Posterior cingulate gyrus (tissue), 11 donors: ENCODE results near the gene HDAC8.
"Not testable (repeated sequence)": the region's sequence is repeated elsewhere in the genome, so short reads cannot be mapped to it uniquely, and the experiment has no call there.

Source experiments
- DNase-seq, 10 donors: peaks; one replicate each; pipeline versions ENCODE4 v3.0.0 to v3.0.0-alpha.2; 2020 to 2021; ENCODE audit warnings: mixed read lengths in 3 of 10
- intact Hi-C: fragments of 100-400 bp; cut with DNase I; formaldehyde crosslinking; loops from one replicate; pipeline ENCODE4 v1.15.1; 2023

HDAC8 gene

DNA sequence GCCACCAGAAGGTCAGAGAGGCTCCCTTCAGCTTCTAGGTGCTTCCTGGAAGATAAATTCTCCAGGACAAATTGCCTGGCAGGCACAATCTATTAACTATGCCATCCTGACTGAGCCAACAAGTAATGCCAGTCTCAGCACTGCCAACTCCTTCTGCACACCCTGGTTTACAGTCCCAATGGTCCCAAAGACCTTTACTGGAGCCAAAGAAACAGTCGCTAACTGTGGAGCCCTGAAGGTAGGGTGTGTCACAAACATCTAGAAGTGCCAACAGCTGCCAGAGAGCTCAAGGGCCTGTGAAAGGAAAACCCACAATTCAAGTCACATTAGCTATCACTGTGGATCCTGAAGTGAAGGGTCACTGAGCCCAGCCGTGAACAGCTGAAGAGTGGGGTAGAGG lies 232.0 kb downstream of the HDAC8 start:
- no peak for DNase-seq
- intact Hi-C loops = no loop called here

- intact Hi-C loops = no loop called here
- peak in 8 of 10 donors; percentile 10 to 90 (median 36) for DNase-seq
Measured at GRCh38 chrX:72340041-72340440, 232.6 kb downstream of the HDAC8 start.

DNA sequence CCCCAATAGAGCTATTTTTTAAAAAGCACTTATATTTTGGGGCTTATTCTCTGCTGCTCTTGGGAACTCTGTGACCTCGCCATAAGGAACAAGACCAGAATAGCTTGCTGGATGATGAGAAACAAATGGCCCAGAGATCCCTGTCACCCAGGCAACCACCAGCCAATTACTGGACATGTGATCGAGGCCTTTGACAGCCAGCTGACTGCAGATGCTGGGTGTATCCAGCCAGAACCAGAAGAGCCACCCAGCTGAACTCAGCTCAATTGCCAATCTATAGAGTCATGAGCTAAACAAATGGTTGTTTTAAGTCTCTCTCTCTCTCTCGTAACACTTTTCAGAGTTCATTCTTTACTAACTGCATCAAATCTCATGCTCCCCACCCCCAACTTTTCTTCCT lies 242.5 kb downstream of the HDAC8 start:
- intact Hi-C loops = no loop called here
- no peak for DNase-seq

GRCh38 chrX:72326605-72327300 lies 245.9 kb downstream of the HDAC8 start:
- DNase-seq = no peak
- intact Hi-C loops = no loop called here

DNA sequence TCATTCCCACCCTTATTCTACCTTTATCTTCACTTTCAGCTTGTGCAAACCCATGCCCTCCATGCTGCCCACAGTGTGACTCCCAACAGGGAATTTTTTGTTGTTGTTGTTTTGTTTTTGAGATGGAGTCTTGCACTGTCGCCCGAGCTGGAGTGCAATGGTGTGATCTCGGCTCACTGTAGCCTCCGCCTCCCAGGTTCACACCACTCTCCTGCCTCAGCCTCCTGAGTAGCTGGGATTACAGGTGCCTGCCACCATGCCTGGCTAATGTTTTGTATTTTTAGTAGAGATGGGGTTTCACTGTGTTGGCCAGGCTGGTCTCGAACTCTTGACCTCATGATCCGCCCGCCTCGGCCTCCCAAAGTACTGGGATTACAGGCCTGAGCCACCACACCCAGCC lies 253.0 kb downstream of the HDAC8 start:
- DNase-seq, intact Hi-C loops: not testable (repeated sequence)

- no peak for DNase-seq
- intact Hi-C loops = no loop called here
Measured at GRCh38 chrX:72317139-72317538, 255.5 kb downstream of the HDAC8 start.

- intact Hi-C loops = no loop called here
- no peak for DNase-seq
Measured at GRCh38 chrX:72316408-72317110, 256.1 kb downstream of the HDAC8 start.

DNA sequence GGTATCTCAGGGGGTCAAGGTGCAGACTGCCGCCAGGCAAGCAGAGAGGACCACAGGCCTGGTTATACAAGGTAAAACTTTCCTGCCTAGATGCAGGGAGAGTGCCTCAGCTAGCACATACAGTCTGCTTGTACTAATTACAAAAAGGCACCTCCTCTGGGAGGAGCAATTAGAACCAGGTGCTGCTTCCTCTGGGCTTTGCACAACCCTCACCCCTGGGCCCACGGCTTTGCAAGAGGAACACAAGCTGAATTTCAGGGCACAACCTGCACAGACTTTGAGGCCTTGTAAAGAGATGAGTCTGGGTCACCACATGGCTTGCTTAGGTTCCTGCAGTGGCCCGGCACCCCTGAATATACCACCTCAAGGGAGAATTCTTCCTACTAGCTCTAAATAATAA lies 257.8 kb downstream of the HDAC8 start:
- DNase-seq = no peak

DNA sequence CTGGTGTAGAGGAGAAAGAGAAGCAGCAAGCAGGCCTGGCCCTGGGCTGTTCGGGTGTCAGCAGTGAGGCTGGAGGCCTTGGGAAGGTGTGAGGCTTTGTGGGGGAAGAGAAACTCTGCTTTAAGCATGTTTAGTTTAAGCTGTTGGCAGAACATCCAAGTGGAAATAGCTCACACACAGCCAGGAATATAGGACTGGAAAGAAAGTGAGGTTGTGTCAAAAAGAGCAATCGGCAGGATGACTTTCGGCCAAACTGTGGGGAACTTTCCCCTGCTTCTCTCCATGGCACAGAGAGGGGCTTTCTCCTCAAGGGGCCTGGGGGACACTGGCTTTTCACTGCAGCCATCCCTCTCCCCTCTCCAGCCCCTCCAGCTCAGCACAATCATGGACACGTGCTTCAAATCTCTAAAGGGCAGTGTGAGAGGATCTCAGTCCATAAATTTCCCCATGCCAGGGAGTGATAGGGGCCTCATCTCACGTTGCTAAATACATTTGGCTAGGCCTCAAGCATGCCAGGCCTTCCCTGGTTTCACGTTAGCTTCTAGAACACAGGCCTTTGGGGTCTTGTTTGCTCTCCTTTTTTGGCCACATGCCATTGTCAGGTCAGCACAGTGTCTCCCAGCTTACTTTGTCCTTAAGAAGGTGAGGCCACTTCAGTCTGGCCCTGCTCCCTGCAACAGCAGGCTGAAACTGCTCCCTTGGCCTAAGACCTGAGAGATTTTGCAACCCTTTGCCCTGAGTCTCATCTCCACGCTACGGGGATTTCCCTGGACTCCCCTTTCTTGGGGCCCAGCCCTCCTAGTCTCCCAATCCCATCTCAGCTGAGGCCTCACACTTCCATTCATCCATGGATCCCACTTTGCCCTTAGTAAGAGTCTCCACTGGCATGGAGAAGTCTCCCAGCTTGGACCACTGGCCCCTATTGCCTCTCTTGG lies 258.7 kb downstream of the HDAC8 start:
- intact Hi-C loops = no loop called here
- DNase-seq = no peak

More for the DNA sequence above, 257.8 kb downstream of the HDAC8 start:
- intact Hi-C loops = no loop called here

DNA sequence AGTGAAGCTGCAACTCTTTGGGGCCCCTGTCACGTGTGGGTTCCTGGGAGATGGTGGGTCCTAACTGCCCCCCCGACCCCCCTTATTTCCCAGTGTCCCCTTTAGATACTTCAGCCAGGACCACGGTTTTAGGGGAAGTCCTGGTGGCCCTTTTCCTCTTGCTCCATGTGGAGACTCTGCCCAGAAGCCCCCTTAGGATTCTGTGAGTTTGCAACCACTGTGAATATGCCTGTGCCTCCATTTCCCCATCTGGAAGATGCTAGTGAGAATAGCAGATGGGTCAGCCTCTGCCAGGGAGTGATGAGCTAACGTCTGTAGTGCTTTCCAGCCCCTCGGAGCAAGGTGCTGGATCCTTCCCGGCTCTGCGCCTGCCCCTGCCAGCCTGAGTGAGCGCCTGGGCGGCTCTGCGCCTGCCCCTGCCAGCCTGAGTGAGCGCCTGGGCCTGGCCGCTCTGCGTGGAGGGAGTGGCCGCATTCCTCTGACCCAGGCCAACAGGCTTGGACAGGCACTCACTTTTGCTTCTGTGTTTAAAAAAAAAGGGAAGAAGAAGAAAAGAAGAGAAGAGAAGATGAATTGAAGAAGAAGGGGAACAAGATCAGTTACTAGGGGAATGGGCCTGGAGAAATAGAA lies 260.2 kb downstream of the HDAC8 start:
- intact Hi-C loops = no loop called here

DNA sequence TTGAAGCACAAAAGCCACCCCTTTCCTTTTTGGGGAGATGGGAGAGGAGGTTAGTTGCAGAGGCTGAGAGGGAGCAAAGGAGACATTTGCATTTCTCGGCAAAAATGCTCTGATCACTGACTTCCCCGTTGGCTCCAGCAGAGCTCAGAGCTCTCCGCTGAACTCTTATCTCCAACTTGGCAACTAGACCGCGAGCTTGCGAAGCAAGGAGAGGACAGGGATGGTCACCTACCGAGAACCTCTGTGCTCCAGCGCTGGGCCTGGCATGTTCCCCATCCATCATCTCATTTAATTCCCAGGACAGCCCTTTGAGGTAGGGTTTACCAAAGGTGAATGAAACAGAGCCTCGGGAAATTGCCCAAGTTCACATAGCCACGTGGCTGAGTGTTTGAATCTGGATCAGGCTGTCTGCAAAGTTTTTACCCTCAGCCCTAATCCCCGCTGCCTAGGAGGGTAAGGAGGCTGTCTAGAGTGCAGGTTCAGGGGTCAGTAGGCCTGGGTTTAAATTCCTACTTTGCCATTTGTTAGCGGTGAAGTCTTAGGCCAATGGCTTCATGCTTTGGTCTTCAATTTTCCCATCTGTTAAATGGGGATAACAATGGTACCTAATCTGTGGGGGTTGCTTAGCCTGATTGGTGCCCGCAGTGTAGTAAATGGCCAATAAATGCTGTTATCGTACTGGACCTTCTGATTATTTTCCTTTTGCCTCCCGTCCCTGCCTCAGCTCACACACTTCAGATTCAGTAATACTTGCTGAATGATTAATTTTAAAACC lies 263.2 kb downstream of the HDAC8 start:
- DNase-seq = no peak
- intact Hi-C loops = loop anchor here (2.0 to 10.0 kb wide), 2 partner anchors 33 to 265 kb away; partner anchors contain the start of genes HDAC8 and RPS4X

More for the DNA sequence above, 260.2 kb downstream of the HDAC8 start:
- no peak for DNase-seq

- DNase-seq = peak in 9 of 10 donors; percentile 32 to 93 (median 52)
- intact Hi-C loops = loop anchor here (2.0 to 10.0 kb wide), 2 partner anchors 32 to 266 kb away; partner anchors contain the start of genes HDAC8 and RPS4X
Measured at GRCh38 chrX:72308566-72309296, 263.9 kb downstream of the HDAC8 start.

DNA sequence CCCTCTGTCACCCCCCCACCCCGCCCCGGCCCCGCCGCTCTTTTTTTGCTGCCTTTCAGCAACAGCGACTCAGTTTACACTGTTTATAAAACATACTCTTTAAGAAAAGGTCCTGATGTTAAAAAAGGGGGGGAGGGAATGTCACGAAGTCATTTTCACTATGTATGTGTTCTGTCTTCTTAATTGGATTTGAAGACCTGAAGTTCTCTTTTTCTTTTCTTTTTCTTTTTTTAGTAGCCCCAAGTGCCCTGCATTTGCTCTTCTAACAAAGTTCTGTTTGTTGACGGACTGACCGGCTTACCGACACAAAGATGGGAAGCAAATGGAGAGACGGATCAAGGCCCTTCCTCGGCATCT lies 264.5 kb downstream of the HDAC8 start:
- DNase-seq = no peak
- intact Hi-C loops = loop anchor here (2.0 to 10.0 kb wide), 2 partner anchors 31 to 267 kb away; partner anchors contain the start of genes HDAC8 and RPS4X

- intact Hi-C loops = loop anchor here (2.0 to 10.0 kb wide), 2 partner anchors 31 to 267 kb away; partner anchors contain the start of genes HDAC8 and RPS4X
- no peak for DNase-seq
Measured at GRCh38 chrX:72307646-72308051, 265.0 kb downstream of the HDAC8 start.

GRCh38 chrX:72306851-72307645 lies 265.6 kb downstream of the HDAC8 start:
- peak; percentile 39 to 92 (median 48) for DNase-seq
- intact Hi-C loops = loop anchor here (10.0 kb wide), 1 partner anchor 268 kb away; the partner anchor contains the start of gene HDAC8

DNA sequence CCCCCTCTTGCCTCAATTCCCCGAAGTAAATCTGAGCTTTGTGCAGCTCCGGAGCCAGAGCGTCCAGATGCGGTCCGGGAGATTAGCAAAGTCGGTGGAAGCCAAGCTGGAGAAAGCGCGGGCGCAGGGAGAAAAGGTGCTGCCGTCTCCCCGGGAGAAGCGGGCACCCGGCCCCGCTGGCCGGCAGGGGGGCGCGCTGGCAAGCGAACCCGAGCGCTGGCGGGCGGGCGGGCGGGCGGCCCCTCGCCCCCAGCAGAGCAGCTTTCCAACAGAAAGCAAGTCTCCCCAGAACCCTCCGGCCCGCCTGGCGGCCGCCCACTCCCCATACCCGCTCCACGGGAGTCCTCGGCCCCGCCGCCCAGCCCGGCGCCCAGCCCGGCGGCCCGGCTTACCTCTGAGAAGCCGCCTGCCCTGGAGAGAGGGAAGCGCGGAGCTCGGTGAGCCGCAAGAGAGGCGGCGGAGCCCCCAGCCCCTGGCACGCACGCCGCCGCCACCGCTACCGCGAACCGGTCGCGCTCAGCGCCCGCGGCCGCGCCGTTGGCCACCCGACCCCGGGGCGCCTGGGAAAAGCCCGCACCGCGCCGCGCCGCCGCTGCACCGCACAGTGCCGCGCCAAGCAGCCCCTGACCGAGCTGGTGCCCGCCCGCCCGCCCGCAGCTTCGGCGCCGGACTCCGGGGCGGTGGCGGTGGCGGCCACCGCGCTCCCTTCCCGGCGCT lies 266.4 kb downstream of the HDAC8 start:
- intact Hi-C loops = loop anchor here (10.0 kb wide), 1 partner anchor 269 kb away; the partner anchor contains the start of gene HDAC8
- no peak for DNase-seq
